ENCODE measurements around the gene DUOXA1. TPM values are rescaled to one million over a fixed set of nuclear protein-coding genes. Genes with fewer than 3 reads are reported as not detected.
A peak's percentile ranks its signal among the peaks of the same experiment; 100 is the strongest.

Gene DUOXA1
- total and polyA plus RNA-seq, 9 of the 15 experiments (the other 6 are each of a cell fraction or from before 2014, with no cell fraction given) = 0.17 to 0.74 (median 0.24) TPM; not detected in 6

- Histone ChIP-seq H3K27ac (ENCODE audit: extremely low read depth, low read depth, low read length) (no peak overlapping the region), H3K4me2 (ENCODE audit: insufficient read depth, low read length) (no peak overlapping the region), H2AFZ (ENCODE audit: low read depth, low read length) (peak overlapping the region; percentile 58; the same call in 1 of the 2 replicates), H3K36me3 (ENCODE audit: control insufficient read depth, insufficient read depth, low read length) (no peaks in the 10 kb centered on the region), H4K20me1 (replicated peaks; ENCODE audit: control insufficient read depth, insufficient read depth, low read length) (no peaks in the 10 kb centered on the region), H3K9ac (ENCODE audit: insufficient read depth in 1 of 2, low read depth in 2 of 2, low read length in 2 of 2) (no peak overlapping the region), H3K79me2 (ENCODE audit: control insufficient read depth, insufficient read depth, low read length) (no peaks in the 10 kb centered on the region), H3K9me3 (replicated peaks; ENCODE audit: control insufficient read depth, insufficient read depth, low read depth, low read length) (no peaks in the 10 kb centered on the region), H3K4me1 (replicated peaks in 1 of 2; ENCODE audit: control insufficient read depth in 2 of 2, insufficient read depth in 2 of 2, low read length in 2 of 2) (peaks cover 18 to 29% of the 10 kb centered on the region in 2 experiments), H3K9me1 (ENCODE audit: control insufficient read depth, insufficient read depth, low read length) (no peaks in the 10 kb centered on the region), H3K4me3 (no peak overlapping the region), H3K27me3 (ENCODE audit: control insufficient read depth in 2 of 2, insufficient read depth in 2 of 2, low read length in 2 of 2) (no peaks in the 10 kb centered on the region)
- DNase-seq (ENCODE audit: extremely low read depth in 1 of 4, low spot score in 3 of 4) (no peak), FAIRE-seq (no peak), ATAC-seq (peak; percentile 22; the same call in 1 of the 3 replicates)
- 37% methylated on average over 2 of the region's 2 CpGs for WGBS (ENCODE audit: insufficient coverage, low coverage, missing lambda C conversion rate)
- ChIA-PET POLR2A (interaction anchor here (0.7 kb wide), 1 partner anchor 123 kb away, joined by 3 read pairs; no protein-coding TSS in a partner anchor), CTCF (ENCODE audit: low intra/inter-chr PET ratio) (interaction anchor here (0.8 kb wide), 1 partner anchor 340 kb away, joined by 3 read pairs; no protein-coding TSS in a partner anchor)
- intact Hi-C loops (cut with micrococcal nuclease) = no loop called here
- in situ Hi-C loops (cut with MboI) = no loop called here
- no peak for TF ChIP-seq CHCHD3 (CRISPR knock-in tag; IDR thresholded peaks at IDR 0.05)
- 0 out of 2 replicates have a peak, but pooled peaks have one; percentile 3 for TF ChIP-seq FOSL1 (tag; conservative IDR thresholded peaks at IDR 0.05)
- 0 out of 2 replicates have a peak, but pooled peaks have one; percentile 3 for TF ChIP-seq CTBP1 (IDR thresholded peaks at IDR 0.05; ENCODE audit: borderline replicate concordance)
- no peak for TF ChIP-seq TEAD4 (IDR thresholded peaks at IDR 0.05; ENCODE audit: low read length)
- no peak for TF ChIP-seq TEAD4 (CRISPR knock-in tag; IDR thresholded peaks at IDR 0.05; ENCODE audit: borderline replicate concordance)
- no TSS peak for BruUV-seq (replicated peaks)
These were observed 38.1 kb downstream of the DUOXA1 start for GRCh38 chr15:45091576-45091975.

GRCh38 chr15:45091161-45091560 lies 38.5 kb downstream of the DUOXA1 start:
- in situ Hi-C loops (cut with MboI) (no loop called here), intact Hi-C loops (cut with micrococcal nuclease) (no loop called here)
- no peak overlapping the region for H3K4me3 ChIP-seq
- peaks cover 18 to 29% of the 10 kb centered on the region in 2 experiments for H3K4me1 ChIP-seq (replicated peaks in 1 of 2; ENCODE audit: control insufficient read depth in 2 of 2, insufficient read depth in 2 of 2, low read length in 2 of 2)
- ChIA-PET CTCF (ENCODE audit: low intra/inter-chr PET ratio) (interaction anchor here (0.8 kb wide), 1 partner anchor 340 kb away, joined by 3 read pairs; no protein-coding TSS in a partner anchor), POLR2A (interaction anchor here (0.6 to 0.7 kb wide), 2 partner anchors 123 to 362 kb away, joined by 3 read pairs; no protein-coding TSS in a partner anchor)
- peak overlapping the region; percentile 58; the same call in 1 of the 2 replicates for H2AFZ ChIP-seq (ENCODE audit: low read depth, low read length)
- H3K9ac ChIP-seq (ENCODE audit: insufficient read depth in 1 of 2, low read depth in 2 of 2, low read length in 2 of 2) = no peak overlapping the region
- DNase-seq (ENCODE audit: extremely low read depth in 1 of 4, low spot score in 3 of 4) (peak in 2 of 4 experiments; percentile 33 to 56), FAIRE-seq (peak; percentile 49), ATAC-seq (0 out of 3 replicates have a peak, but pooled peaks have one; percentile 9)
- no peak overlapping the region for H3K27ac ChIP-seq (ENCODE audit: extremely low read depth, low read depth, low read length)
- BruUV-seq (replicated peaks) = no TSS peak
- no peaks in the 10 kb centered on the region for H3K79me2 ChIP-seq (ENCODE audit: control insufficient read depth, insufficient read depth, low read length)
- no peaks in the 10 kb centered on the region for H3K9me1 ChIP-seq (ENCODE audit: control insufficient read depth, insufficient read depth, low read length)
- no peaks in the 10 kb centered on the region for H3K36me3 ChIP-seq (ENCODE audit: control insufficient read depth, insufficient read depth, low read length)
- 5% methylated on average over 6 of the region's 7 CpGs for WGBS (ENCODE audit: insufficient coverage, low coverage, missing lambda C conversion rate)
- H4K20me1 ChIP-seq (replicated peaks; ENCODE audit: control insufficient read depth, insufficient read depth, low read length) = no peaks in the 10 kb centered on the region
- peak overlapping the region; percentile 25; the same call in 1 of the 2 replicates for H3K4me2 ChIP-seq (ENCODE audit: insufficient read depth, low read length)
- H3K9me3 ChIP-seq (replicated peaks; ENCODE audit: control insufficient read depth, insufficient read depth, low read depth, low read length) = no peaks in the 10 kb centered on the region
- H3K27me3 ChIP-seq (ENCODE audit: control insufficient read depth in 2 of 2, insufficient read depth in 2 of 2, low read length in 2 of 2) = no peaks in the 10 kb centered on the region
- TF ChIP-seq CBFB (CRISPR knock-in tag; IDR thresholded peaks at IDR 0.05) = no peak
- TF ChIP-seq U2AF1 (optimal IDR thresholded peaks at IDR 0.05; ENCODE audit: low read depth, low read length) = no peak
- TF ChIP-seq ZNF551 (CRISPR knock-in tag; IDR thresholded peaks at IDR 0.05) = no peak
- TF ChIP-seq KLF10 (CRISPR knock-in tag; IDR thresholded peaks at IDR 0.05) = no peak
- no peak for TF ChIP-seq ZC3H4 (CRISPR knock-in tag; IDR thresholded peaks at IDR 0.05; ENCODE audit: borderline replicate concordance)
- no peak for TF ChIP-seq MXD1 (CRISPR knock-in tag; IDR thresholded peaks at IDR 0.05; ENCODE audit: borderline replicate concordance, poor library complexity, severe bottlenecking)
- TF ChIP-seq CHD4 (IDR thresholded peaks at IDR 0.05; ENCODE audit: insufficient read depth, insufficient replicate concordance, low read depth, low read length, poor library complexity, severe bottlenecking) = no peak
- TF ChIP-seq ZKSCAN8 (CRISPR knock-in tag; IDR thresholded peaks at IDR 0.05) = no peak
- no peak for TF ChIP-seq ZNF253 (CRISPR knock-in tag; conservative IDR thresholded peaks at IDR 0.05)
- TF ChIP-seq ZNF175 (CRISPR knock-in tag; IDR thresholded peaks at IDR 0.05; ENCODE audit: low read depth) = no peak
- TF ChIP-seq TCF7 (IDR thresholded peaks at IDR 0.05; ENCODE audit: borderline replicate concordance) = no peak
- peak; percentile 69 for TF ChIP-seq SMARCE1 (IDR thresholded peaks at IDR 0.05)
